ENCODE data around the gene PROM2.
"Not testable (repeated sequence)": the region's sequence is repeated elsewhere in the genome, so short reads cannot be mapped to it uniquely, and the experiment has no call there.

Gene PROM2

GRCh38 chr2:95274291-95275150 lies at the start of gene PROM2:
TSS of gene PROM2 (plus strand) at chr2:95274449. CDS start at chr2:95274586, 137 bp downstream.
- DNase-seq: no peak

- DNase-seq: no peak
Observed at GRCh38 chr2:95225658-95226057, 48.6 kb upstream of the PROM2 start.

GRCh38 chr2:95231723-95232122 lies 42.5 kb upstream of the PROM2 start:
- peak; percentile 84 for DNase-seq

- no peak for DNase-seq
Observed at GRCh38 chr2:95232232-95232631, 42.0 kb upstream of the PROM2 start.

GRCh38 chr2:95234286-95234785 lies 39.9 kb upstream of the PROM2 start:
- no peak for DNase-seq

- DNase-seq: no peak
Observed at GRCh38 chr2:95234816-95235215, 39.4 kb upstream of the PROM2 start.

GRCh38 chr2:95238131-95238530 lies 36.1 kb upstream of the PROM2 start:
- DNase-seq: no peak

- no peak for DNase-seq
Observed at GRCh38 chr2:95240091-95240490, 34.2 kb upstream of the PROM2 start.

- no peak for DNase-seq
Observed at GRCh38 chr2:95240556-95240955, 33.7 kb upstream of the PROM2 start.

GRCh38 chr2:95242084-95242483 lies 32.2 kb upstream of the PROM2 start:
- not testable (repeated sequence) for DNase-seq

GRCh38 chr2:95258271-95258670 lies 16.0 kb upstream of the PROM2 start:
- no peak for DNase-seq

- DNase-seq: peak; percentile 81
Observed at GRCh38 chr2:95260028-95261023, 13.9 kb upstream of the PROM2 start.

GRCh38 chr2:95261602-95262001 lies 12.6 kb upstream of the PROM2 start:
- peak; percentile 75 for DNase-seq

GRCh38 chr2:95262896-95263542 lies 11.2 kb upstream of the PROM2 start:
- no peak for DNase-seq

- DNase-seq: no peak
Observed at GRCh38 chr2:95264624-95265023, 9.6 kb upstream of the PROM2 start.

- DNase-seq: no peak
Observed at GRCh38 chr2:95265182-95265581, 9.1 kb upstream of the PROM2 start.

- DNase-seq: no peak
Observed at GRCh38 chr2:95266781-95267430, 7.3 kb upstream of the PROM2 start.

- no peak for DNase-seq
Observed at GRCh38 chr2:95267458-95268210, 6.6 kb upstream of the PROM2 start.

- DNase-seq: no peak
Observed at GRCh38 chr2:95268211-95269035, 5.8 kb upstream of the PROM2 start.

- no peak for DNase-seq
Observed at GRCh38 chr2:95269036-95269680, 5.1 kb upstream of the PROM2 start.

All from MV-4-11 (cell line).